GM18870 (cell line): Measurements from ENCODE around the gene ENDOG.
A peak's percentile ranks its signal among the peaks of the same experiment; 100 is the strongest.
"Not testable (repeated sequence)": the region's sequence is repeated elsewhere in the genome, so short reads cannot be mapped to it uniquely, and the experiment has no call there.

ENCODE experiments used
- ATAC-seq: cut with Tn5 transposase; IDR thresholded peaks from one replicate; pipeline ENCODE4 v1.9.1; 2021; ENCODE audit warnings: moderate library complexity; ENCODE audit not compliant: unreplicated experiment

The ENDOG gene

GRCh38 chr9:128818099-128818838 lies at the start of gene ENDOG:
Gene ENDOG, plus strand, starts transcription at chr9:128818500. Its CDS starts 185 bp downstream, at chr9:128818685.
- peak; percentile 79 for ATAC-seq

- ATAC-seq, result no peak
Observed at GRCh38 chr9:128768606-128769005, 49.7 kb upstream of the ENDOG start.

DNA sequence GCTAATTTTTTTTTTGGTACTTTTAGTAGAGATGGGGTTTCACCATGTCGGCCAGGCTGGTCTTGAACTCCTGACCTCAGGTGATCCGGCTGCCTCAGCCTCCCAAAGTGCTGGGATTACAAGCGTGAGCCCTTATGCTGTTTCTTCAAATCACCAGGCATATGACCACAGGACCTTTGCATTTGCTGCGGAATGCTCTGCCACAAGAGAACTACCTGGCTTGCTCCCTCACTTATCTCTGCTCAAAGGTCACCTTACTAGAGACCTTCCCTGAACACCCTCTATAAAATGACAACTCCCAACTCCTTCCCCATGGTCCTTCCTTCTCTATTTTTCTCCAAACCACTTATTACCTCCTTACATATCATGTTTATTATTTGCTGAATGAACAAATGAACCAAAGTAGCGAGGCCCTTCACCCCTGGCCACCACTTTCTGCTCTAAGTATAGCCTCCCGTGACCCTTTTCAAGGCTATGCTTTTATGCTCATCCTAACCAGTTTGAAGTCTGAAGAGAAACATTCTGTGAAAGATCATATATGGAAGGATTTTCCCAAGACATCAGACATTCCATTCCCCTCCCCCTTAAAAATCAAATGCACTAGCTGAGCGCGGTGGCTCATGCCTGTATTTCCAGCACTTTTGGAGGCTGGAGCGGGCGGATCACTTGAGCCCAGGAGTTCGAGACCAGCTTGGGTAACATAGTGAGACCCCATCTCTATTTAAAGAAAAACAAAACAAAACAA lies 47.8 kb upstream of the ENDOG start:
- no peak for ATAC-seq

GRCh38 chr9:128771094-128771721 lies 47.1 kb upstream of the ENDOG start:
- no peak for ATAC-seq

DNA sequence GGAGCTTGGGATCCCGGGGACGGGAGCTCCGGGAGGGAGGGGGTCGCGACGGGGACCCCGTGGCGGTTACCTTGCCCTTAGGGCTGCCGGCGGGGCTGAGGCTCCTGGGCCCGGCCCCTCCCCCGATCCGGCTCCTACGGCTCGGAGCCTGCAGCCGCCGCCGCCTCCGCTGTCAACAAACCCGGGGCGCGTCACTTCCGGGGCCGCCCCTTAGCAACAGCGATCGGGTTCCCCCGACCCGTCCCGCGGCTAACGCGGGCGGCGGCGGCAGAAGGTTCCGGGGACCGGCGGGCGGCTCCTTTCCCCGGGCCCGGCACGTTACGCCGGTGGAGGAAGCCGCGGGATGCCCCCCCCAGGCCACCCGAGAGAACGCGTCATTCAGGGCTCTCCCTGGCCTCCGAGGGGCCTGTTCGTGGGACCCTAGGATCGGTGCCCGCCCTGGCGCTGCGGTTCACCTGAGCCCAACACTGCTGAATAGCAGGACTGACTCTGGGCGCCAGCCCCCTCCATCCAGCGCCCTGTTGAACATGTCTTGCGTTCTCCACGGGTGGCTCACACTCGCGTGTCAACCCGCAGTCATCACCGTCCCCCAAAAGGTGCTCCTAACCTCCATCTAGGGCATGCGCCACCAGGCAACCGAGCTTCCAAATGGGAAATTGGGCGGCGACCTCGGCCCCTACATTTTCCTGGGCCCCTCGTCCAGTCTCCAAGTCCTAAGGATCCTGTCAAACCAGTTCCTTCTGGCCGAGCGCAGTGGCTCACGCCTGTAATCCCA lies 46.4 kb upstream of the ENDOG start, which contains the start of gene ZER1:
Gene ZER1 (minus strand): TSS at position 183 of the 775 bp plus-strand sequence. CDS start 16,362 bp downstream, outside the sequence.
- ATAC-seq, result no peak

DNA sequence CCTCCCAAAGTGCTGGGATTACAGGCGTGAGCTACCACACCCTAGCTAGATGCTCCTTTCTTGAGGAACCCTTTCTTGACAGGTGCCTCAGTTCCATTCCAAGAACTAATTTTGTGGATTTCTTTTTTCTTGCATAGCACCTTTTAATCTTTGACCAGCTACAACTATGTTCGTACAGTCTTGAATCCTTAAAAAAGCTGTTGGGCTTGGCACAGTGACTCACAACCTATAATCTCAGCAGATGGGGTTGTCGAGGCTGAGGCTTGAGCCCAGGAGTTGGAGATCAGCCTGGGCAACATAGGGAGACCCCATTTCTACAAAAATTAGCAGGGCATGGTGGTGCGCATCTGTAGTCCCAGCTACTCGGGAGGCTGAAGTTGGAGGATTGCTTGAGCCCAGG lies 45.3 kb upstream of the ENDOG start:
- ATAC-seq, result no peak

- no peak for ATAC-seq
Observed at GRCh38 chr9:128774804-128775203, 43.5 kb upstream of the ENDOG start.

DNA sequence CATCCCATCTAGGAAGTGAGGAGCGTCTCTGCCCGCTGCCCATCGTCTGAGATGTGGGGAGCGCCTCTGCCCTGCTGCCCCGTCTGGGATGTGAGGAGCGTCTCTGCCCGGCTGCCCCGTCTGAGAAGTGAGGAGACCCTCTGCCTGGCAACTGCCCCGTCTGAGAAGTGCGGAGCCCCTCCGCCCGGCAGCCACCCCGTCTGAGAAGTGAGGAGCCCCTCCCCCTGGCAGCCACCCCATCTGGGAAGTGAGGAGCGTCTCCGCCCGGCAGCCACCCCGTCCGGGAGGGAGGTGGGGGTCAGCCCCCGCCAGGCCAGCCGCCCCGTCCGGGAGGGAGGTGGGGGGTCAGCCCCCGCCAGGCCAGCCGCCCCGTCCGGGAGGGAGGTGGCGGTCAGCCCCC lies 38.2 kb upstream of the ENDOG start:
- not testable (repeated sequence) for ATAC-seq

DNA sequence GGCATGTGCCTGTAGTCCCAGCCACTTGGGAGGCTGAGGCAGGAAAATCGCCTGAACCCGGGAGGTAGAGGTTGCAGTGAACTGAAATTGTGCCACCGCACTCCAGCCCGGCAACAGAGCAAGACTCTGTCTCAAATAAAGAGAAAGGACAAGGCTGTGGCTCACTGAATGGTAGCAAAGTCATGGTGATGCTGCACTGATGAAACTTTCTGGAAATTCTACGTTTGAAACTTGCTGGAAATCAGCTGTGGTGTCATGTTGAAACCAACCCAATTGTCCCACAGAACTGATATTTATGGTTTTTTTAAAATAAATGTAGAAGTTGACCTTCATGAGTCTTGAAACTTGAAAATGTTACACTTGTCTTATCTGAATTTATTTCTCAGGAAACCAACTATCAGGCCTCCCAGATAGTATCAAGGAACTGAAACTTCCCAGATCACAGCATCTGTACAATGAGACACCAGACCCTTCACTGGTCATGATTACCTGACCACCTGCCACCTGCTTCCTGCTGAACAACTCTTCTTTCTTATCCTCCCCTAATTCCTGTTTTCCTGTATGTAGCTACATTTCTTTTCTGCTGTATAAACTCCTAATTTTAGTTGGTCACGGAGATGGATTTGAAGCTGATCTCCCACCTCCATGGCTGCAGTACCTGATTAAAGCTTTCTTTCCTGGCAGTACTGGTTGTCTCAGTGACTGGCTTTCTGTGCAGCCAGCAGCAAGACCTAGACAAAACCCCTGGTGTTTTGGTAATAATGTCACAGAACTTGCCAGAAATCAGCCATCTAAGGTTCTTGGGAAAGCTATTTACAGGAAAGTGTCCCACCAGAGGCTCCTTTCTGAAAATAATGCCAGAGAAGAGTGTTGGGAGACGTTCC lies 36.9 kb upstream of the ENDOG start:
- no peak for ATAC-seq

GRCh38 chr9:128782669-128783068 lies 35.6 kb upstream of the ENDOG start:
- ATAC-seq, result no peak

DNA sequence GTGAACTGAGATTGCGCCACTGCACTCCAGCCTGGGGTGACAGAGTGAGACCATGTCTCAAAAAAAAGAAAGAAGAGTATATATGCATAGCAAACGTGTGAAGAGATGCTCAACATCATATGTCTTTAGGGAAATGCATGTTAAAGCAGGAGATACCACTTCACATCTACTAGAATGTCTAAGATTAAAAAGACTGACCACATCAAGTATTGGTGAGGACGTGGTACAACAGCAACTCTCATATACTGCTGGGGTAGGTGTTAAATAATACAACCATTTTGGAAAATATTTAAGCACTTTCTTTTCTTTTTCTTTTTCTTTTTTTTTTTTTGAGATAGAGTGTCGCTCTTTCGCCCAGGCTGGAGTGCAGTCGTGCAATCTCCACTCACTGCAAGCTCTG lies 32.9 kb upstream of the ENDOG start:
- ATAC-seq, result no peak

DNA sequence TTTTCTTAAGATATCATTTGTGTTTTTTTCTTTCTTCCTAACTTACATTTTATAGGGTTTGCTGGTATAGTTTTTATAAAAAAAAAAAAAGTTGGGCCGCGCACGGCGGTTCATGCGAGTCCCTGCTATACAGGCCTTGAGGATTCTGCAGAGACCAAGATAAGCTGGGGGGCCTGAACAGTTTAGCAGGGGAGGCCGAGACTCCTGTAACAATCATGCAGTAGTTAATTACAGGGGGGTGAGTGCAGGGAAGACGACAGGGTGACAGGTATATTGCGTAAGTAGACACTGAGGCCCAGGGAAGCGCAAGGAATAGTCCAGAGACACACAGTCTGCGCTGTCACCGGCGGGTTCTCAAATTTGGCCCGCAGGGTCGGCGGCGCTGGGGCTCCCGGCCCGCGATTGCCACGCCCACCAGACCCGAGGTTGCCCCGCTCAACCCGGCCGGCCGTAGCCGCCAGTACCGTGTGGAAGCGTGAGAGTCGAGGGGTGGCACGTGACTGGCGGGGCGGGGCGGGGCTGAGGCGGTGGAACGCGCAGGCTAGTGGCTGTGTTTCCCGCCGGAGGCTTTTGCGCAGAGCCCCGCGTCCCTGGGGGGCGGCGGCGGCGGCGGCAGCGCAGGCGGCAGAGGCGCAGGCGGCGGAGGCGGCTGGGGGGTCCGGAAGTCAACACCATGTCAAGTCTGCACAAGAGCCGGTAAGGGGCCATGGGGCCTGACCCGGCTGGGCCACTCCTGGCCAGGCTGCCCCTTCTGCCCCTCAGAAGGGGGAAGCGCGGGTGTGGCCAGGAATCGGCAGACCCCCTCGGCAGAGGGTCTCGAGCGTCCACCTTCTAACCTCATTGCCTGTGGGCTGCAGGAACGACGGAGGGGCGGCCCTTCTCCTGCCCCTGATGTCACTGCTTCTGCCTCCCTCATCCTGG lies 31.4 kb upstream of the ENDOG start, which contains the start of gene TBC1D13:
Gene TBC1D13 (plus strand): TSS at position 573 of the 921 bp plus-strand sequence. CDS start 101 bp downstream, at position 674.
- ATAC-seq, result peak; percentile 66

DNA sequence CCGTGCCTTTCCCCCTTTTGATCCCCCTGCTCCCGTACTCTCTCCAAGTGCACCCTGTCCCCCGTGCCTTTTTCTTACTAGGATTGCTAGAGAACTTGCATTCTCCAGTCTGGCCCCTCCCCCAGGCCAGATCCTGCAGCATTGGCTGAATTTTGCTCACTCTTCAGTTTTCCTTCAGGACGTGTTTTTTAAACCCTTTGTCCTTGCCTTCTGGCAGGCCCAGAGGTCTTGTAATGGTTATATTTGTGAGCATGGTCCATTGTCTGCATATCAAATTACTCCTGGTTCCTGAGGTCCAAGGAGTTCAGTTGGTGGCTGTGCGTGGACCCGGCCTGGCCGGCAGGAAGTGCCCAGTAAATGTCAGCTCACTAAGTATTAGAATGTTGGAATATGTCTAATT lies 30.6 kb upstream of the ENDOG start:
- no peak for ATAC-seq

- no peak for ATAC-seq
Observed at GRCh38 chr9:128788445-128788844, 29.9 kb upstream of the ENDOG start.

DNA sequence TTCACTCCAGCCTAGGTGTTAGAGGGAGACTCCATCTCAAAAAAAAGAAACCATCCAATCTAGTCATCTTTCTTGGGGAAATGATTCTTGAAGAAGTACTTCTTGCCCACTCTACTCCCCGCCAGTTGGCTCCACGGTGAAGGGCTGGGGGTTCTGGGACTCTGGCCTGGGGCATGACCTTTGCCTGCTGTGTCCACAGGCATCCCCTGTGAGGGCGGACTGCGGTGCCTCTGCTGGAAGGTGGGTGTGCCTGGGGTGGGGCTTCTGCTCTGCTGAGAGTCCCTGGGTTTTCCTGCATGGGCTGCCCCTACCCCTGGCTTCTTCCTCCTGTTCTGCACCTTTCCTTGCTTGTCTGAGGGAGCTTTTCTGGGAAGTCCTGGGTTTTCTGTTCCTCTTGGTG lies 27.8 kb upstream of the ENDOG start:
- ATAC-seq, result no peak

DNA sequence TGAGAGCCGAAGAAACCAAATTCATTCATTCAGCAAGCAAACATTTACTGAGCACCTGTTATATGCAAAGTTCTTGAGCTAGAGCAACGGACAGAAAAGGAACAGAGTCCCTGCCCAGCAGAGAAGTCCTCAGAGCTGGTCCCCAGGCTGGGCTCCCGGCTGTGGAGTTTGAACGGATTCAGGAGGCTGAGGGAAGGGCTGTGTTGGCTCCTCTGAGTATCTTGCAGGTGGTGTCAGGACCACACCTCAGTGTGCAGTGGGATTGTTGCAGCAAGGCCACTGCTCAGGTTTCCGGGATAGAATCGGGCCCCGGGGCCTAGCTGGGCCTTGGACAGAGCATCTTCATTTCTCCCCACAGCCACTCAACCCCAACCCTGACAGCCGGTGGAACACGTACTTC lies 26.2 kb upstream of the ENDOG start:
- ATAC-seq, result no peak

GRCh38 chr9:128792978-128793686 lies 25.2 kb upstream of the ENDOG start:
- no peak for ATAC-seq

DNA sequence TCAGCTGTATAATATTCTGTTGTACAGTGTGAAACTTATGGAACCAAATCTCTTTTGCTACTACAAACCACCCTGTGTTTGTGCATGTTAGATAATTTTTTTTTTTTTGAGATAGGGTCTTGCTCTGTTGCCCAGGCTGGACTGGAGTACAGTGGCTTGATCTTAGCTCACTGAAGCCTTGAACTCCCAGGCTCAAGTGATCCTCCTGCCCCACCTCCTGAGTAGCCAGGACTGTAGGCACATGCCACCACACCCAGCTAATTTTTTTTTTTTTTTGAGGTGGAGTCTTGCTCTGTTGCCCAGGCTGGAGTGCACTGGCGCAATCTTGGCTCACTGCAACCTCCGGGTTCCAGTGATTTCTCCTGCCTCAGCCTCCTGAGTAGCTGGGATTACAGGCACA lies 23.3 kb upstream of the ENDOG start:
- ATAC-seq, result not testable (repeated sequence)
